NCI-H2171 treated with DMSO at 0.1 percent for 48 hours (cell line): Measurements from ENCODE around the gene THY1.
"Not testable (repeated sequence)": the region's sequence is repeated elsewhere in the genome, so short reads cannot be mapped to it uniquely, and the experiment has no call there.

Source experiments
- DNase-seq: peaks from one replicate; lab custom pipeline; 2025; lab: John Stamatoyannopoulos, UW

The THY1 gene

GRCh38 chr11:119422809-119423508 is at the start of gene THY1:
Gene THY1, minus strand, starts transcription at chr11:119423172. Its CDS starts 2,267 bp downstream, at chr11:119420905.
- no peak for DNase-seq

GRCh38 chr11:119472186-119472855 is 49.3 kb upstream of the THY1 start:
- no peak for DNase-seq

- no peak for DNase-seq
Measured at GRCh38 chr11:119471329-119471728, 48.4 kb upstream of the THY1 start.

GRCh38 chr11:119470317-119471291 is 47.6 kb upstream of the THY1 start:
- DNase-seq = no peak

GRCh38 chr11:119469506-119469905 is 46.5 kb upstream of the THY1 start:
- DNase-seq = no peak

GRCh38 chr11:119468511-119468910 is 45.5 kb upstream of the THY1 start:
- DNase-seq = no peak

GRCh38 chr11:119461229-119461963 is 38.4 kb upstream of the THY1 start:
- peak; percentile 10 for DNase-seq

GRCh38 chr11:119460582-119460981 is 37.6 kb upstream of the THY1 start:
- DNase-seq = no peak

- no peak for DNase-seq
Measured at GRCh38 chr11:119460097-119460496, 37.1 kb upstream of the THY1 start.

- no peak for DNase-seq
Measured at GRCh38 chr11:119459293-119459976, 36.5 kb upstream of the THY1 start.

- peak; percentile 16 for DNase-seq
Measured at GRCh38 chr11:119455708-119456107, 32.7 kb upstream of the THY1 start.

- not testable (repeated sequence) for DNase-seq
Measured at GRCh38 chr11:119455241-119455640, 32.3 kb upstream of the THY1 start.

- no peak for DNase-seq
Measured at GRCh38 chr11:119453881-119454280, 30.9 kb upstream of the THY1 start.

- no peak for DNase-seq
Measured at GRCh38 chr11:119450590-119451326, 27.8 kb upstream of the THY1 start.

- DNase-seq = no peak
Measured at GRCh38 chr11:119449498-119449897, 26.5 kb upstream of the THY1 start.

- DNase-seq = no peak
Measured at GRCh38 chr11:119448380-119448779, 25.4 kb upstream of the THY1 start.

GRCh38 chr11:119447664-119448242 is 24.8 kb upstream of the THY1 start:
- peak; percentile 85 for DNase-seq

- DNase-seq = peak; percentile 29
Measured at GRCh38 chr11:119446871-119447663, 24.1 kb upstream of the THY1 start.

GRCh38 chr11:119446434-119446833 is 23.5 kb upstream of the THY1 start:
- no peak for DNase-seq
